Nephron (organoid): ENCODE measurements around the gene GPHA2.

Experiments
- H3K27ac Mint-ChIP-seq, 3 experiments: 2 replicates each; pipeline ENCODE4 v1.8.0; 2020; ENCODE audit warnings: mixed read lengths in 3 of 3, mild to moderate bottlenecking in 2 of 3, moderate library complexity in 1 of 3
- H3K27me3 Mint-ChIP-seq: 2 replicates; pipeline ENCODE4 v1.8.0; 2021; ENCODE audit warnings: low read depth, mild to moderate bottlenecking, moderate library complexity, mixed read lengths
- H3K36me3 Mint-ChIP-seq: 2 replicates; pipeline ENCODE4 v1.8.0; 2020; ENCODE audit warnings: low read depth, mixed read lengths
- H3K4me1 Mint-ChIP-seq: 2 replicates; pipeline ENCODE4 v1.8.0; 2020; ENCODE audit warnings: mixed read lengths
- H3K4me3 Mint-ChIP-seq, 3 experiments: 2 replicates each; pipeline ENCODE4 v1.8.0; 2020; ENCODE audit warnings: mild to moderate bottlenecking in 3 of 3, mixed read lengths in 3 of 3, moderate library complexity in 2 of 3
- H3K9me3 Mint-ChIP-seq: 2 replicates; pipeline ENCODE4 v1.8.0; 2020; ENCODE audit warnings: mixed read lengths
- CTCF ChIP-seq, 3 experiments: fragments of 200-600 bp; sonication (generic); IDR thresholded peaks; one replicate each; pipeline ENCODE4 v1.5.0; 2021; ENCODE audit warnings: antibody characterized with exemption in 3 of 3; ENCODE audit not compliant: unreplicated experiment in 3 of 3

Gene GPHA2

GRCh38 chr11:64933213-64933934 is 2.3 kb downstream of the GPHA2 start:
- H3K36me3 Mint-ChIP-seq, result peaks cover 39% of the 10 kb centered on the region
- H3K27me3 Mint-ChIP-seq, result no peaks in the 10 kb centered on the region
- no peaks in the 10 kb centered on the region for H3K9me3 Mint-ChIP-seq
- H3K4me3 Mint-ChIP-seq, result peak overlapping the region in 1 of 3 experiments; percentile 22
- peaks cover 31% of the 10 kb centered on the region for H3K4me1 Mint-ChIP-seq
- TF ChIP-seq CTCF (IDR thresholded peaks at IDR 0.05; ENCODE audit: unreplicated experiment in 3 of 3), result no peak
- H3K27ac Mint-ChIP-seq, result peak overlapping the region in 2 of 3 experiments; percentile 18 to 34

- H3K4me1 Mint-ChIP-seq, result peaks cover 28% of the 10 kb centered on the region
- H3K27me3 Mint-ChIP-seq, result no peaks in the 10 kb centered on the region
- no peak overlapping the region for H3K27ac Mint-ChIP-seq
- peaks cover 45% of the 10 kb centered on the region for H3K36me3 Mint-ChIP-seq
- no peak overlapping the region for H3K4me3 Mint-ChIP-seq
- no peak for TF ChIP-seq CTCF (IDR thresholded peaks at IDR 0.05; ENCODE audit: unreplicated experiment in 3 of 3)
- no peaks in the 10 kb centered on the region for H3K9me3 Mint-ChIP-seq
These were observed 3.4 kb downstream of the GPHA2 start for GRCh38 chr11:64932324-64932723.

GRCh38 chr11:64931290-64931689 is 4.4 kb downstream of the GPHA2 start:
- Mint-ChIP-seq H3K27ac (no peak overlapping the region), H3K36me3 (peaks cover 45% of the 10 kb centered on the region), H3K27me3 (no peaks in the 10 kb centered on the region), H3K4me3 (no peak overlapping the region), H3K9me3 (no peaks in the 10 kb centered on the region), H3K4me1 (peaks cover 24% of the 10 kb centered on the region)
- TF ChIP-seq CTCF (IDR thresholded peaks at IDR 0.05; ENCODE audit: unreplicated experiment in 3 of 3), result no peak

GRCh38 chr11:64930340-64930739 is 5.4 kb downstream of the GPHA2 start:
- H3K4me1 Mint-ChIP-seq, result peaks cover 15% of the 10 kb centered on the region
- no peak for TF ChIP-seq CTCF (IDR thresholded peaks at IDR 0.05; ENCODE audit: unreplicated experiment in 3 of 3)
- peaks cover 45% of the 10 kb centered on the region for H3K36me3 Mint-ChIP-seq
- H3K27me3 Mint-ChIP-seq, result no peaks in the 10 kb centered on the region
- H3K4me3 Mint-ChIP-seq, result no peak overlapping the region
- H3K9me3 Mint-ChIP-seq, result no peaks in the 10 kb centered on the region
- no peak overlapping the region for H3K27ac Mint-ChIP-seq

GRCh38 chr11:64929625-64930024 is 6.1 kb downstream of the GPHA2 start:
- no peaks in the 10 kb centered on the region for H3K27me3 Mint-ChIP-seq
- TF ChIP-seq CTCF (IDR thresholded peaks at IDR 0.05; ENCODE audit: unreplicated experiment in 3 of 3), result no peak
- no peak overlapping the region for H3K4me3 Mint-ChIP-seq
- H3K4me1 Mint-ChIP-seq, result peaks cover 13% of the 10 kb centered on the region
- no peaks in the 10 kb centered on the region for H3K9me3 Mint-ChIP-seq
- H3K27ac Mint-ChIP-seq, result no peak overlapping the region
- peaks cover 45% of the 10 kb centered on the region for H3K36me3 Mint-ChIP-seq

- Mint-ChIP-seq H3K36me3 (peaks cover 45% of the 10 kb centered on the region), H3K4me1 (peaks cover 12% of the 10 kb centered on the region), H3K27me3 (no peaks in the 10 kb centered on the region), H3K27ac (no peak overlapping the region), H3K4me3 (no peak overlapping the region), H3K9me3 (no peaks in the 10 kb centered on the region)
- TF ChIP-seq CTCF (IDR thresholded peaks at IDR 0.05; ENCODE audit: unreplicated experiment in 3 of 3), result no peak
These were observed 6.7 kb downstream of the GPHA2 start for GRCh38 chr11:64928957-64929356.
